NT2/D1 (cell line): Measurements from ENCODE around the gene PLEKHJ1.

Experiments used
- DNase-seq: peaks from one replicate; pipeline ENCODE4 v3.0.0-alpha.2; 2011; ENCODE audit warnings: low read depth, low spot score
- H3K27me3 ChIP-seq: 2 replicates; pipeline ENCODE4 v1.6.0; 2011; ENCODE audit warnings: mild to moderate bottlenecking; ENCODE audit not compliant: insufficient read length, insufficient read depth
- H3K36me3 ChIP-seq: 2 replicates; pipeline ENCODE4 v1.6.1; 2011; ENCODE audit warnings: mild to moderate bottlenecking, low read length, mixed read lengths; ENCODE audit not compliant: insufficient read depth, insufficient read length
- H3K4me1 ChIP-seq: 2 replicates; pipeline ENCODE4 v1.5.1; 2011; ENCODE audit not compliant: insufficient read depth, insufficient read length
- H3K4me3 ChIP-seq: 2 replicates; pipeline ENCODE4 v1.5.1; 2011; ENCODE audit warnings: low read depth; ENCODE audit not compliant: insufficient read length
- H3K9ac ChIP-seq: 2 replicates; pipeline ENCODE4 v1.6.0; 2011; ENCODE audit warnings: low read depth; ENCODE audit not compliant: insufficient read length
- H3K9me3 ChIP-seq: 2 replicates; pipeline ENCODE4 v1.5.1; 2011; ENCODE audit warnings: mild to moderate bottlenecking, low read length; ENCODE audit not compliant: insufficient read depth
- SUZ12 ChIP-seq: IDR thresholded peaks from 2 replicates; pipeline ENCODE4 v1.6.1; 2011; ENCODE audit not compliant: insufficient read length, insufficient read depth; ENCODE audit errors: extremely low read depth
- YY1 ChIP-seq: IDR thresholded peaks from 2 replicates; pipeline ENCODE4 v1.6.1; 2011; ENCODE audit not compliant: insufficient read length, insufficient read depth
- ZNF274 ChIP-seq: IDR thresholded peaks from 2 replicates; pipeline ENCODE4 v1.6.1; 2011; ENCODE audit warnings: mild to moderate bottlenecking, low read depth, low read length

PLEKHJ1 gene

DNA sequence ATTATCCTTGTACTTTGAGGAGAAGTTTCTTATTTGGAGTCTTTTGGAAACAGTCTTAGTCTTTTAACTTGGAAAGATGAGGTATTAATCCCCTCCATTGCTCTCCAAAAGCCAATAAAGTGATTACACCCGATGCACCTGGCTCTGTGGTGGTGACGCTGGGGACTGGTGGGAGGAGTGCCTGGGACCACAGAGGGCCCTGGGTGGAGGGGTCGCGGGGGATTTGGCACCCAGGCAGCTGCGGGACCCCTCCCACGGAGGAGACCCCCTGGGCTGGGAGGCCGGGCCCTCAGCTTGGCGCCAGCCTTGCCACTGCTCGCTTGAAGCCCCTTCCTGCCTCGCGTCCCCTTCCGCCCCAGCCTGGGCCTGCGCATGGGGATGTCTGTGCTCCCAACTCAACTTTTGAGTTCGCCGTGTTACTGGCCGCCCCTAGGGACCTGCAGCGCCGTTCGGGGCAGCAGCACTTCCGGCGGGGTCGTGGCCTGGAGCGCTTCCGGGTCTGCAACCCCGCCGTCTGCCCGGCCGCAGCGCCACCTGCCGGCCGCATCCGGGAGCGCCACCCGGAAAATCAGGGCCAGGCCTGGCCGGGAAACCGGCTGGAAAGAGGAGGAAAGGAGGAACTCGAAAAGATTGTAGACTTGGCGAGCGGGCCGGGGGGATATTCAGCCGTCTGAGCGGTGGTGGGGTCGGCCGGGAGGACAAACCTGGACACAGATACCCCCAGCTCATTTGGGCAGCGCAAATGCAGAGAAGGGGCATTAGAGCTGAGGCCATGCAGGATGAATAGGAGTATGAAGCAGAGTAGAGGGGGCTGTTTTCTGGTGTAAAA, 37.4 kb upstream of the PLEKHJ1 start:
- H3K9me3 ChIP-seq: no peaks in the 10 kb centered on the region
- peaks cover 30% of the 10 kb centered on the region for H3K4me1 ChIP-seq
- H3K4me3 ChIP-seq: peak overlapping the region; percentile 13
- TF ChIP-seq SUZ12: no peak
- TF ChIP-seq ZNF274: no peak
- TF ChIP-seq YY1: no peak
- peaks cover 43% of the 10 kb centered on the region for H3K36me3 ChIP-seq
- DNase-seq: peak; percentile 80
- H3K9ac ChIP-seq: peak overlapping the region; percentile 57
- H3K27me3 ChIP-seq: no peaks in the 10 kb centered on the region

DNA sequence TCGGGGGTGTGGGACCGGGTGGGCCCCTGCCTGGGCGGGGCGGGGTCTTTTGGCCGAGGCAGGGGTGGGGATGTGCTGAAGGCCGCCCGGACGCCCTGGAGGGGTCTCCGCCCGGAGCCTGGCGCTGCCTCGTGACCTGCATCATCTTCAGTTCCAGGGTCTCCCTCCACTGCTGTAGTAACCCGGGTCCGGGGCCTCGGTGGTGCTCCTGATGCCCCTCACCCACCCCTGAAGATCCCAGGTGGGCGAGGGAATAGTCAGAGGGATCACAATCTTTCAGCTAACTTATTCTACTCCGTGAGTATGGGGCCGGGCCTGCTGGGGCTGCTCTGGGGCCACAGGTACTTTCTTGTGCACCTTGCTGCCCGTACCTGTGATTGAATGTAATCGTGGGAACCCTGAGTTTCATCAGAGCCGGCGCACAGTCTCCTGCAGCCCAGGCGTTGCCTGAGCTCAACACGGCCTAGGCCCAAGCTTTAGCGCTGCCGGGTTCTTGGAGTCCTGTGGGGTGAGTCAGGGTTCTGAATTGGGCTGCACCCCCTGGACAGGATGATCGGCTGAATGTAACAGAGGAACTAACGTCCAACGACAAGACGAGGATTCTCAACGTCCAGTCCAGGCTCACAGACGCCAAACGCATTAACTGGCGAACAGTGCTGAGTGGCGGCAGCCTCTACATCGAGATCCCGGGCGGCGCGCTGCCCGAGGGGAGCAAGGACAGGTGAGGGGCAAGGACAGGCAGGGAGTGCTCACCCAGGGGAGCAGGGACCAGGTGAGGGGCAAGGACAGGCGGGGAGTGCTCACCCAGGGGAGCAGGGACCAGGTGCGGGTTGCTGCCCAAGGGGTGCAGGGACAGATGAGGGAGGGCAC, 35.3 kb upstream of the PLEKHJ1 start:
- H3K4me3 ChIP-seq: peak overlapping the region; percentile 100
- no peak for DNase-seq

DNA sequence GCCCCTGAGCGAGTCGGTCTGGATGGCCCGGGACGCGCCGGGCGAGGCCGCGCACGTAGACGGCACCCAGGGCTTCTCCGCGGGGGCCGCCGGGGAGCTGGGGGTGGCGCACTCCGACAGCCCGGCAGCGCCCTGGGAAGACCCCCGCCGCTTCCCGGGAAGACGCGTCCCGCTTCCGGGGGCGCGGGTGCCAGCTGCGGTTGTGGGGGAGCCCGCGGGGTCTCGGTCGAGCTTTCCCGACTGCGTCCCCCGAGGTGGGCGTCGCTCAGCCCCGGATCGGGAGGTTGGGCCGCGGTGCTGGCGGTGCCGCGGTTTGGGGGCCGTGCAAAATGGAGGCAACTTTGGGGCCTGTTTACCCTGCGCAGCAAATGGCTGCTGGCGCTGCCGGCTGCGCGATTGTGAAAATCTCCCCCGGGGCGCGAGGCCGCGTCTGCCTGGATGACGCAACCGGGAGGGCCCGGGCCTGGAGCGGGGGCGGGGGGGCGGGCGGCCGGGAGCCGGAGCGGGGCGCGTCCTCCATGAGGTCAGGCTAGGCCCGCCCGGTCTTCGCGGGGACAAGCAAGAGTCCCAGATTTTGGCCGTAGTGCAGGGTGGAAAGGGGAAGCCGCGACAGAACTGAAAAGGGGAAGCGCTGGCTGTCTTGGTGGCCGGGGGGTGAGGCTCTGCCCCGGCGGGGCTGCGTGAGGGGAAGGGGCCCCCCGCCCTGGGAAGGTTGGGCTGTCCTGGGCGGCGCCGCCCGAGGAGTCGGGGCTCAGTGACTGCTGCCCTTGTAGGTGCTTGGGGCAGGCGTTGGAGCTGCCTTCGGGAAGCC, 34.5 kb upstream of the PLEKHJ1 start:
- Histone ChIP-seq H3K27me3 (no peaks in the 10 kb centered on the region), H3K4me1 (peaks cover 26% of the 10 kb centered on the region), H3K4me3 (peak overlapping the region; percentile 100), H3K36me3 (peaks cover 39% of the 10 kb centered on the region), H3K9ac (peak overlapping the region; percentile 100), H3K9me3 (no peaks in the 10 kb centered on the region)
- TF ChIP-seq ZNF274: no peak
- no peak for TF ChIP-seq SUZ12
- no peak for TF ChIP-seq YY1
- DNase-seq: no peak

More for the DNA sequence above, 35.3 kb upstream of the PLEKHJ1 start:
- H3K9ac ChIP-seq: peak overlapping the region; percentile 95
- TF ChIP-seq SUZ12: no peak
- TF ChIP-seq ZNF274: no peak
- no peak for TF ChIP-seq YY1
- H3K9me3 ChIP-seq: no peaks in the 10 kb centered on the region
- no peaks in the 10 kb centered on the region for H3K27me3 ChIP-seq
- H3K36me3 ChIP-seq: peaks cover 40% of the 10 kb centered on the region
- H3K4me1 ChIP-seq: peaks cover 33% of the 10 kb centered on the region

DNA sequence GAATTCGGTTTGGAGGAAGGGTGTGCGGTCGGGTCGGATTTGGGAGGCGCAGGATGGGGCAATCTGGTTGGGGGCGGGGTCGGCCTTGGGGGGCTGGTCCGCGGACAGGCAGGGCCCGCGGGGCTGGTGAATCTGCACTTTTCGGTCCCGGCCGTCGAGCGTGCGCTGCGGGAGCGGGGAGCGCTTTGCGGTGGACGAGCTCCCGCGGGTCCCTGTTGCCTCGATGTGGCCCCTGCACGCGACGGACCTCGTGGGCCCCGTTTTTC, 34.0 kb upstream of the PLEKHJ1 start:
- H3K4me1 ChIP-seq: peaks cover 21% of the 10 kb centered on the region

GRCh38 chr19:2269244-2270156, 33.4 kb upstream of the PLEKHJ1 start:
- Histone ChIP-seq H3K9ac (peak overlapping the region; percentile 100), H3K27me3 (no peaks in the 10 kb centered on the region), H3K36me3 (peaks cover 39% of the 10 kb centered on the region), H3K4me3 (peak overlapping the region; percentile 100), H3K9me3 (no peaks in the 10 kb centered on the region), H3K4me1 (peaks cover 19% of the 10 kb centered on the region)
- DNase-seq: peak; percentile 93
- TF ChIP-seq YY1 (peak; percentile 89), ZNF274 (no peak)

More for the DNA sequence above, 34.0 kb upstream of the PLEKHJ1 start:
- Histone ChIP-seq H3K36me3 (peaks cover 39% of the 10 kb centered on the region), H3K9ac (peak overlapping the region; percentile 100), H3K4me3 (peak overlapping the region; percentile 100), H3K27me3 (no peaks in the 10 kb centered on the region), H3K9me3 (no peaks in the 10 kb centered on the region)
- no peak for TF ChIP-seq SUZ12
- TF ChIP-seq YY1: no peak
- TF ChIP-seq ZNF274: no peak
- DNase-seq: no peak

DNA sequence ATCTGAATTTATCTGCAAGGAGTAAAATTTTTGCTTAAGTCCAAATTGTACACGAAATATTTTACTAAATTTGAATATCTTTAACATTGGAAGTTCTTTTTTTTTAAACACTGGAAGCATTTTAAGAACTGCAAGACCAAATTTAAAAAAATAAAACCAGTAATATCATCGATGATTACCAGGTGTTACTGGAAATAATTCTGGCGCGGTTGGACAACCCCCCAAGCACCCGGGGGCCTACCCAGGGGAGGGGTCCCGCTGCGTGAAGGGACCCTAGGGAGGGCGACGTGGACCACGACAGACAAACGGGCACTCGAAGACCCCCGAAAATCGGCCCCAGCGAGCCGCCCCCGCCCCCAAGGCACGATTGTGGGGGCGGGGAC, 32.7 kb upstream of the PLEKHJ1 start:
- no peak for TF ChIP-seq SUZ12
- no peak for TF ChIP-seq YY1
- TF ChIP-seq ZNF274: no peak

More for the DNA sequence above, 32.7 kb upstream of the PLEKHJ1 start:
- H3K27me3 ChIP-seq: no peaks in the 10 kb centered on the region
- DNase-seq: no peak
- H3K4me1 ChIP-seq: peaks cover 14% of the 10 kb centered on the region
- H3K4me3 ChIP-seq: peak overlapping the region; percentile 58
- H3K9me3 ChIP-seq: no peaks in the 10 kb centered on the region
- H3K36me3 ChIP-seq: peaks cover 33% of the 10 kb centered on the region
- H3K9ac ChIP-seq: no peak overlapping the region
